GM19193 (cell line): ENCODE data around the gene ANAPC13.

ENCODE experiments used
- POLR2A ChIP-seq: IDR thresholded peaks from 4 replicates; pipeline ENCODE4 v1.6.1; 2011; ENCODE audit not compliant: insufficient read depth, insufficient read length; ENCODE audit errors: extremely low read depth

ANAPC13 gene

GRCh38 chr3:134485718-134486576 is at the start of gene ANAPC13, which contains the start of gene CEP63:
ANAPC13 (minus strand) TSS chr3:134485985; CDS start chr3:134482904, 3,081 bp downstream.
CEP63 (plus strand) TSS chr3:134486057; CDS start chr3:134495321, 9,264 bp downstream.
- peak; percentile 89 for TF ChIP-seq POLR2A

GRCh38 chr3:134535186-134535970 is 49.6 kb upstream of the ANAPC13 start:
- TF ChIP-seq POLR2A = no peak

GRCh38 chr3:134533493-134533892 is 47.7 kb upstream of the ANAPC13 start:
- no peak for TF ChIP-seq POLR2A

GRCh38 chr3:134527538-134528186 is 41.9 kb upstream of the ANAPC13 start:
- no peak for TF ChIP-seq POLR2A

GRCh38 chr3:134527037-134527436 is 41.3 kb upstream of the ANAPC13 start:
- TF ChIP-seq POLR2A = no peak

GRCh38 chr3:134526319-134526718 is 40.5 kb upstream of the ANAPC13 start:
- no peak for TF ChIP-seq POLR2A

GRCh38 chr3:134525293-134525692 is 39.5 kb upstream of the ANAPC13 start:
- TF ChIP-seq POLR2A = no peak

- TF ChIP-seq POLR2A = no peak
Observed at GRCh38 chr3:134522541-134522940, 36.8 kb upstream of the ANAPC13 start.

- TF ChIP-seq POLR2A = no peak
Observed at GRCh38 chr3:134517791-134518190, 32.0 kb upstream of the ANAPC13 start.

- TF ChIP-seq POLR2A = no peak
Observed at GRCh38 chr3:134516905-134517304, 31.1 kb upstream of the ANAPC13 start.

GRCh38 chr3:134511500-134511899 is 25.7 kb upstream of the ANAPC13 start:
- TF ChIP-seq POLR2A = no peak

GRCh38 chr3:134505485-134505884 is 19.7 kb upstream of the ANAPC13 start:
- no peak for TF ChIP-seq POLR2A

- TF ChIP-seq POLR2A = no peak
Observed at GRCh38 chr3:134504132-134504531, 18.3 kb upstream of the ANAPC13 start.

GRCh38 chr3:134503266-134503665 is 17.5 kb upstream of the ANAPC13 start:
- no peak for TF ChIP-seq POLR2A

GRCh38 chr3:134496471-134497071 is 10.8 kb upstream of the ANAPC13 start:
- no peak for TF ChIP-seq POLR2A
